NCI-H748 (cell line): ENCODE results near the gene TESK2.
"Not testable (repeated sequence)": the region's sequence is repeated elsewhere in the genome, so short reads cannot be mapped to it uniquely, and the experiment has no call there.

Source experiments
- DNase-seq: peaks from one replicate; lab custom pipeline; 2025; ENCODE audit not compliant: unreplicated experiment; lab: John Stamatoyannopoulos, UW

Gene TESK2

DNA sequence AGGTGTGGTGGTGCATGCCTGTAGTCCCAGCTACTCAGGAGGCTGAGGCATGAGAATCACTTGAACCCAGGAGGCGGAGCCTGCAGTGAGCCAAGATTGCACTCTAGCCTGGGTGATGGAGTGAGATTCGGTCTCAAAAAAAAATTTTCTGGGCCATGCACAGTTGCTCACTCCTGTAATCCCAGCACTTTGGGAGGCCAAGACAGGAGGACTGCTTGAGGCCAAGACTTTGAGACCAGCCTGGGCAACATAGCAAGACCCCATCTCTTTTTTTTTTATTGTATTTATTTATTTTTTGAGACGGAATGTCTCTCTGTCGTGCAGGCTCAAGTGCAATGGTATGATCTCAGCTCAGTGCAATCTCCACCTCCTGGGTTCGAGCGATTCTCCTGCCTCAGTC is 16.8 kb downstream of the TESK2 start:
- DNase-seq = not testable (repeated sequence)

GRCh38 chr1:45473302-45473701 is 17.7 kb downstream of the TESK2 start:
- DNase-seq = no peak

DNA sequence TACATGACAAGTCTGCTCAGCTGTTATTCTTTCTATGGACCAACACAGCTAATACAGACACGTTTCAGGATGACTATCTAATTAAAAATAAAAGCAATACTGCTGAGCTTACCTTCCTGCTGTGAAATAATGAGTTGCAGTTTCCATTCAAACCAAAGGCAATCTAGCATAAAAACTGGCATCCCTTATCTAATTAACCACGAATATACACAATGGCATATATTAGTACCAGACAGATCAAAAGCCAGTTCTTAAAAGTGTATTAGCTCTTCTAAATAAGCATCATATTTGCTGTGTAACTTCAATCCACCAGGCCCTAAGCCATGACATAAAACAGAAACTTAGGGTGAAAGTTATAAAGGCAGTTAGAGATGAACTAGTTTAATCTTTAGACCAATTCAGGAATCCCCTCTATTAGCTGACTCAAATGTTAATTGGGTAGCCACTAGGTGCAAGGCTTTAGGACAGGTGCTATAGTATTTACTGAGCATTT is 20.6 kb downstream of the TESK2 start:
- no peak for DNase-seq

DNA sequence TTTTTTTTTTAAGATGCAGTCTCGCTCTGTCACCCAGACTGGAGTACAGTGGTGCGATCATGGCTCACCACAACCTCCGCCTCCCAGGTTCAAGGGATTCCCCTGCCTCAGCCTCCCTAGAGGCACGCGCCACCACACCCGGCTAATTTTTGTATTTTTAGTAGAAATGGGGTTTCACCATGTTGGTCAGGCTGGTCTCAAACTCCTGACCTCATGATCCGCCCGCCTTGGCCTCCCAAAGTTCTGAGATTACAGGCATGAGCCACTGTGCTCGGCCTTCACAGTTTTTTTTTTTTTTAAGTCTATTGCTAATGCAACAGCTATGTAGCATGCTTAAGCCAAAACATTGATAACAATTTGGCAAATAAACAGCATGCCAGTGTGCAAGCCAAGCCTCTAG is 23.6 kb downstream of the TESK2 start:
- DNase-seq = not testable (repeated sequence)

DNA sequence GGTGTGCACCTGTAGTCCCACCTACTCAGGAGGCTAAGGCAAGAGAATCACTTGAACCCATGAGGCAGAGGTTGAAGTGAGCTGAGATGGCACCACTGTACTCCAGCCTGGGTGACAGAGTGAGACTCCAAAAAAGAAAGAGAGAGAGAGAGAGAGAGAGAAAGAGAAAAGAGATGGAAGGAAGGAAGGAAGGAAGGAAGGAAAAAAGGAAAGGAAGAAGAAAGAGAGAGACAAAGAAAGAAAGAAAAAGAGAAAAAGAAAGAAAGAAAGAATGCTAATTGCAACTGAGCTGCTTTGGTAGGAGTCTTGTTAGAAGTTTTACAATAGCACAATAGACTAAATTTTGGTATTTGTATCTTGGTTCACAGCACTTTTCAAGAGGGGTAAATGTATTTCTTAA is 25.7 kb downstream of the TESK2 start:
- no peak for DNase-seq

DNA sequence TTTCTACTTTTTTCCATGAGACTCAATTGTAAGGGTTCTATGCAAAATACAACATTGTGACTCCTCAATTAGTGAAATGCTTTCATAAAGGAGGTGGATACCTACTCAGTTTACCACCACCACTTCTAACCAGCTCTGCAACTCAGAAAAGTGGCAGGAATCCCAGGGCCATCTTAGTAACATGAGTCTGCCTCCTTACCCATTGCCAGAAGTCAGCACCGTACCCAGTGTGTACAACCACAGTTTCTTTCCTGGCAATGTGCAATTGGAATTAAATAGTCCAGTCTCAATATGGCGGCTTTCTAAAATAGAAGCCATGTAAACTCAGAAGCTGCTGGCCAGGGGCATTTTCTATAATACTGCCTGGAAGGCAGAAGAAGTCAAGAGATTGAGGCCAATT is 32.1 kb downstream of the TESK2 start:
- no peak for DNase-seq

DNA sequence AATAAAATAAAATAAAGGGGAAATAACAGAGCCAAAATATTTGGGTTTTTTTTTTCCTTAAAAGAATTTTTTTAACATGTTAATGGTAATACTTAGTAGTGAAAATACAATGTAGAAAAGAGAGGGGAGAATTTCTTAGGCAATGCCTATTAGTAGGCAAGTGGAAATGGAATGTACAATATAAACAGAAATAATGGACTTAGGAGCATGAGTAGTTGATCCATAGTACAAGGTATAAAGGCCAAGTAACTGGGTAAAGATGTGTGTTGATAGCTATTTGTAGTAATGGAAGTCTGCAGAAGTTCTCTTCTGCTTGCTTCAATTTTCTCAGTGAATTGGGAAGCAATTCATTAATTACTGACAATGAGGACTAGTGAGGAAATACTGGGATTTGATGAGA is 34.4 kb downstream of the TESK2 start:
- no peak for DNase-seq

- DNase-seq = no peak
These were observed 35.8 kb downstream of the TESK2 start for GRCh38 chr1:45455162-45455561.

GRCh38 chr1:45454464-45454863 is 36.5 kb downstream of the TESK2 start:
- DNase-seq = no peak

- DNase-seq = no peak
These were observed 38.5 kb downstream of the TESK2 start for GRCh38 chr1:45452503-45452902.

DNA sequence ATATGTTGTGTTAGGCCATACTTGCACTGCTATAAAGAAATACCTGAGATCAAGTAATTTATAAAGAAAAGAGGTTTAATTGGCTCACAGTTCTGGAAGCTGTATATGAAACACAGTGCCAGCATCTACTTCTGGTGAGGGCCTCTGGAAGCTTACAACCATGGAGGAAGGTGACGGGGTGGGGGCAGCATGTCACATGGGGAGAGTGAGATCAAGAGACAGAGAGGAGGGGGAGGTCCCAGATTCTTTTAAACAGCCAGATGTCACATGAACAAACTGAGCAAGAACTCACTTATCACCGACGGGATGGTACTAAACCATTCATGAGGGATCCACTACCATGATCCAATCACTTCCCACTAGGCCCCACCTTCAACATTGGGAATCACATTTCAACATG is 42.6 kb downstream of the TESK2 start:
- no peak for DNase-seq

DNA sequence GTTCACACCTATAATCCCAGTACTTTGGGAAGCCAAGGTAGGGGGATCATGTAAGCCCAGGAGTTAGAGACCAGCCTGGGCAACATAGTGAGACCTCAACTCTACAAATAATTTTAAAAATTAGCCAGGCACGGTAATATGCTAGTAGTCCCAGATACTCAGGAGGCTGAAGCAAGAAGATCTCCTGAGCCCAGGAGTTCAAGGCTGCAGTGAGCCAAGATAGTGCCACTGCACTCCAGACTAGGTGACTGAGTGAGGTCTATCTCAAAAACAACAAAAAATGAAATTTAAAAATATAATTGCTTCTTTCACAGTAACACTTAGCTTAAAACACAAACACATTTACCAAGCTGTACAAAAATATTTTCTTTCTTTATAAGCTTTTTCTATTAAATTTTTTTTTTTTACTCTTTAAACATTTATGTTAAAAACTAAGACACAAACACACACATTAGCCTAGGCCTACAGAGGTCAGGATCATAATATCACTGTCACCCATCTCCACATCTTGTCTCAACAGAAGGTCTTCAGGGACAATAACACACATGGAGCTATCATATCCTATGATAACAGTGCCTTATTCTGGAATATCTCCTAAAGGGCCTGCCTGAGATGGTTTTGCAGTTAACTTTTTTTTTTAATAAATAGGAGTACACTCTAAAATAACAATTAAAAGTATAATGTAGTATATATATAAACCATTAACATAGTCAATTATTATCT is 43.9 kb downstream of the TESK2 start:
- no peak for DNase-seq

- no peak for DNase-seq
These were observed 44.4 kb downstream of the TESK2 start for GRCh38 chr1:45446530-45446929.

DNA sequence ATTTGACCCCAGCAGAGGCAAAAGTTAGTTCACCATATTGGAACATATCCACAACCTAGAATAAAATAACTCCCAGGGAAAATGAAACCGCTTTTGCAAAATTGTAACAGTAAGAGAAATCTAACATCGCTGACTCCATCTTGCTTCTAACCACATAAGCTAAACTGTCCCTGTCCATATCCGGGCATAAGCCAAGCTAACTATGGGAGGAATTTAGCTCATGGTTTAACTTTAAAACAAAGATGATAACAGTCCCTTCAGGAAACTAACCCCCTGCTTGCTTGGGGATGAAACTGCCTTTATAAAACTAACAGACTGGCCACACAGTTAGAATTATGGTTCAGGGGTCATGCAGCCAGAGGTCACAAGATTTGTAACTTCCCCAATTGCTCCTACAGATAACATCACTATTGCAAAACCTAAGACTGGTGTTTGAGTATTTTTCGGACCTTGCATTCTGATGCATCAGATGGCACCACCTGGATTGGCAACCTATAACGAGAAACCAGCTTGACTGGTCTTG is 46.3 kb downstream of the TESK2 start:
- DNase-seq = no peak

DNA sequence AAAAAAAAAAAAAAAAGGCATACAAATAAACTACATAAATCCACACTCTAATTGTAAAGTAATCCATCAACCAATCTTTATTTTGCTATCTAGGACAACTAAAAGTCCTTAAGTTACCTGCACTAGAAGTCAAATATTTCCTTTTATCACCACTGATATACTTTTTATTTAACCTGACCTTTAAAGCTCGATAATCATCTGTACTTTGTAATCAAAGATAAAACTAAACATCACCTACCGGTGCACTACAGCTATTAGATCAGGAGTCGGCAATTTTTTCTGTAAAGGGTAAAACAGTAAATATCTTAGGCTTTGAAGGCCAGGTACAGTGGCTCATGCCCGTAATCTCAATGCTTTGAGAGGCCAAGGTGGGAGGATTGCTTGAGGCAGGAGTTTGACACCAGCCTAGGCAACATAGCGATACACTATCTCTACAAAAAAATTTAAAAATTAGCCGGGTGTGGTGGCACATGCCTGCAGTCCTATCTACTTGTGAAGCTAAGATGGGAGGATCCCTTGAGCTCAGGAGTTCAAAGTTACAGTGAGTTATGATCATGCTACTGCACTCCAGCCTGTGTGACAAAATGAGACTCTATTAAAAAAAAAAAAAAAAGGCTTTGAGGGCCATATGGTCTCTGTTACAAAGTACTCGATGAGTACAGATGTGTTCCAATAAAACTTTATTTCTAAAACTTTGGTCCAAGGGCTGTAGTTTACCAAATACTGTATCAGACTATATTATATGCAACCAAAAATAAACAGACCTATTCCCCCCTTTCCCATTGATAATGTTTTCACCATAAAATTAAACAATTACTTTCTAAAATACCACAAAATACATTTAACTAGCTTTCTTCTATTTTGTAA is 47.1 kb downstream of the TESK2 start:
- no peak for DNase-seq

GRCh38 chr1:45442272-45442671 is 48.7 kb downstream of the TESK2 start:
- no peak for DNase-seq

GRCh38 chr1:45437323-45437722 is 53.6 kb downstream of the TESK2 start:
- no peak for DNase-seq

DNA sequence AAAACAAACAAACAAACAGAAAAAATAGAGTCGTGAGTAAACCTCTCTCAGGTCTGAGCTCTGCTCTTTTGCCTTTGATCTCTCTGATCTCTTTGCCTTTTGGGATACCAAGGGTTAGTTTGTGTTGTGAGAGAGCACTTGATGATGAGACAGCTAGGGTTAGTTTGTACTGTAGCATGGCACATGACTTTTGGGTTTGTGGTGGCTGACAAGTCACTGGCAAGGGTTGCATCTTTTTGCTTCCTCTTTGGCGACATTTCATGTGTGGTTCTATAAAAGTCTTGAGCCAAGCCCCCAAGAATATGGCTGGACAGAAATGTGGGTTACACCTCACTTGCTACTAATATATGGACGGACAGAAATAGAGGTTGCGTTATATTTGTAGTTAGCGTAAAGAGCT is 60.5 kb downstream of the TESK2 start:
- DNase-seq = no peak

GRCh38 chr1:45429561-45430159 is 61.3 kb downstream of the TESK2 start:
- no peak for DNase-seq

- DNase-seq = no peak
These were observed 66.9 kb downstream of the TESK2 start for GRCh38 chr1:45423906-45424678.

DNA sequence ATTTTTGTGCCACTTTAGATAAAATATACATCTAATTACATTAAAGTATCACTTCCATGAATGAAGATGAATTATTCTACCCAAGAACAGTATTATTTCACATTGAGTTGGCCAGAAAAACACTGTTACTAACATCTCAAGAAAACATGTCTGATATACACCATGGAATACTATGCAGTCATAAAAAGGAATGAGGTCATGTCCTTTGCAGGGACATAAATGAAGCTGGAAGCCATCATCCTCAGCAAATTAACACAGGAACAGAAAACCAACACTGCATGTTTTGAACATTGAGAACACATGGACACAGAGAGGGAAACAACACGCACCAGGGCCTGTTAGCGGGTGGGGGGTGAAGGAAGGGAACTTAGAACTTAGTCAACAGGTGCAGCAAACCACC is 69.0 kb downstream of the TESK2 start:
- DNase-seq = no peak
